Fibroblast of gingiva (primary cell): Measurements from ENCODE around the gene EFCAB9.
"Not testable (repeated sequence)": the region's sequence is repeated elsewhere in the genome, so short reads cannot be mapped to it uniquely, and the experiment has no call there.

Experiments
- DNase-seq: peaks from one replicate; pipeline ENCODE4 v3.0.0-alpha.2; 2011; ENCODE audit warnings: low read depth

EFCAB9 gene

GRCh38 chr5:172193872-172194271, at the start of gene EFCAB9:
TSS of gene EFCAB9 (plus strand) at chr5:172194172. CDS start at chr5:172194173, 1 bp downstream.
- DNase-seq, result no peak

- DNase-seq, result no peak
Measured at GRCh38 chr5:172144291-172144815, 49.6 kb upstream of the EFCAB9 start.

- DNase-seq, result no peak
Measured at GRCh38 chr5:172144931-172145869, 48.8 kb upstream of the EFCAB9 start.

- DNase-seq, result no peak
Measured at GRCh38 chr5:172145870-172146747, 47.9 kb upstream of the EFCAB9 start.

GRCh38 chr5:172146748-172147092, 47.3 kb upstream of the EFCAB9 start:
- no peak for DNase-seq

- no peak for DNase-seq
Measured at GRCh38 chr5:172147857-172148256, 46.1 kb upstream of the EFCAB9 start.

GRCh38 chr5:172148381-172148780, 45.6 kb upstream of the EFCAB9 start:
- no peak for DNase-seq

- DNase-seq, result peak; percentile 21
Measured at GRCh38 chr5:172149073-172149472, 44.9 kb upstream of the EFCAB9 start.

- not testable (repeated sequence) for DNase-seq
Measured at GRCh38 chr5:172149481-172149880, 44.5 kb upstream of the EFCAB9 start.

- peak; percentile 41 for DNase-seq
Measured at GRCh38 chr5:172150514-172151425, 43.2 kb upstream of the EFCAB9 start.

- no peak for DNase-seq
Measured at GRCh38 chr5:172151661-172152210, 42.2 kb upstream of the EFCAB9 start.

GRCh38 chr5:172153695-172154094, 40.3 kb upstream of the EFCAB9 start:
- no peak for DNase-seq

- not testable (repeated sequence) for DNase-seq
Measured at GRCh38 chr5:172155101-172155500, 38.9 kb upstream of the EFCAB9 start.

- DNase-seq, result no peak
Measured at GRCh38 chr5:172156541-172156994, 37.4 kb upstream of the EFCAB9 start.

GRCh38 chr5:172159016-172159415, 35.0 kb upstream of the EFCAB9 start:
- no peak for DNase-seq

- no peak for DNase-seq
Measured at GRCh38 chr5:172160506-172160905, 33.5 kb upstream of the EFCAB9 start.

- DNase-seq, result no peak
Measured at GRCh38 chr5:172162323-172162986, 31.5 kb upstream of the EFCAB9 start.

GRCh38 chr5:172162987-172163343, 31.0 kb upstream of the EFCAB9 start:
- no peak for DNase-seq

- DNase-seq, result peak; percentile 22
Measured at GRCh38 chr5:172163346-172163745, 30.6 kb upstream of the EFCAB9 start.

- no peak for DNase-seq
Measured at GRCh38 chr5:172164769-172165212, 29.2 kb upstream of the EFCAB9 start.

- DNase-seq, result no peak
Measured at GRCh38 chr5:172165465-172165864, 28.5 kb upstream of the EFCAB9 start.
